ENCODE results near the gene MIS12.

Gene MIS12

DNA sequence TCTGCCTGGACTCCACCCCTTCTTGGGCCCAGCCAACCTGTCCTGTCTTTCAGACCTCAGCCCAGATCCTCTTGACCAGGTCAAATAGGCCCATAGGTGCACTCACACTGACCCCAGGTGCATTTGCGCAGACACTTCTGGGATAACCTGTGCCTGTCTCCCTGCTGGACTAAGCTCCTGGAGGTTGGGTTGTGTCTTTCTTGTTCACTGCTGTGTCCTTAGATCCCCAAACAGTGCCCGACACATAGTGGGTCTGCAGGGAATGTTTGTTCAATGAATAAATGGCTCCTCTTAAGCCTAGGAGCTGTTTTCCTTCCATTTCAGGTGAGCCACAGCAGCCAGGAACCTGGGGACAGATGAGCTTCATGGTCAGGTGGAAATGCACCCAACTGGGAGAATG, 49.1 kb downstream of the MIS12 start:
- no peak for DNase-seq (ENCODE audit: low spot score)

DNA sequence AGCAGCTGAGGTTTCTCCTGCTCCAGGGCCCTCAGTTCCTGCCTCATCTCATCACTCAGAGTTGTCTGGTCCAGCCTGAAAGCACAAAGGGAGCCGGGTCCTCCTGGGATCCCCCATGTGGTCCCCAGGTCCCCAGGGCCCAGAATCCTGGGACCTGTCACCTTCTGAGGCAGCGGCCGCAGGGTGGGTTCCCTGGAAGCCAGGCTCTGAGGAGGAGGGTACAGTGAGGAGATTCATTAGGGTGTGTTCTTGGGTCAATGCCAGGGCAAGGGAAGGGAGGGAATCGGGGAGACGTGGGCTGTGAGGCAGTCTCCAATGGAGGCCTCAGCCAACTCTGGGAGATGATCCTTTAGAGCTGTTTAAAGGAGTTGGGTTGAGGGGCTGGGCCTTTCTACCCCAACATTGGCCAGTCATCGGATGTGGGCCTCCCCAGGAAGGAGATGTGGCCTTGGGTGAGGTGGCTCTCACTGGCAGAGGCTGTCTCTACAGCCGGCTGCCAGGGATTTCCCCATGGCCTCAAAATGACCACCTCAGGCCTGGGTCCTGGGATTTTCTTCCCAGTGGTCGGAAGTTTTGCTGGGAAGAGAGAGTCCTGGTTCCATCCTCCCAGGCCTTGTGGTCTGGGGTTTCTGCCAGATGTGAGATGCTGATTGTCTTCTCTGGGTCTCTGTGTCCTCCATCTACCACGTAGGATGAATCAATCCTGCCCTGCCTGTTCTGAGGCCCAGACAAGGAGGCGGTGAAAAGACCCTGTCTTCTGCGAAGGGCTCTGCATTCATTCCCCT, 50.7 kb downstream of the MIS12 start:
- no peak for DNase-seq (ENCODE audit: low spot score)

DNA sequence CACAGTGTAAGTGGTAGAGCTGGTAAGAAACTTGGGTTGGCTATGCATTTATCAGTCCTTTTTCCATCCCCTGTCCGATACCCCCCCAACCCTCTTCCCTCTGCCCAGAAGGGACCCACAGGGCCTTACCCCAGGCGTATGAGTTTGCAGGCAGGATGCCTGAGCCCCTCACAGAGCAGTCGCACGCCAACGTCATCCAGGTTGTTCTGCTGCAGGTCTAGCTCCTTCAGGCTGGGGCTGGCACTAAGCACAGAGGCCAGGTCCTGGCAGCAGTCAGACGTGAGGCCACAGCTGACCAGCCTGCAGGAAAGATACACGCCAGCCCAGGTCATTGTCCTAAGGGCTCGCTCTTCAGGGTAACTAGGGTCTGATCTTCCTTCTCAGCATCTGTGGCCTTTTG, 52.9 kb downstream of the MIS12 start:
- DNase-seq (ENCODE audit: low spot score): no peak

DNA sequence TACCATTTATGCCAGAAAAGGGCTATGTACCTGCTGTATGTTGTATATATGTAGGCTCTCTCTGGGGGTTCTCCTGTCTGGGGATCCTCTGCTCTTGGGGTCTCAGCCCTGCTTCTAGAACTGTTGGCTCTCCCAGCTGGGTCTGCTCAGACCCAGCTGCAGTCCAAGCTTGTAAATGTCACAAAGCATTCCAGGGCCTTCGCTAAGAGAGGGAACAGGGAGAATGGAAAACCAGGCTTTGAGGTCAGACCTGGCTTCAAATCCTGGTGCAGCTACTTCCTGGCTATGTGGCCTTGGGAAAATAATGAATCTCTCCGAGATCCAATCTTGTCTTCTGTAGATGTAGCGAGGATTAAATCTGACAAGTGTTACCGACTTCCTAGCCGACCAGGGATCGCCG, 54.0 kb downstream of the MIS12 start:
- no peak for DNase-seq (ENCODE audit: low spot score)
